HepG2 (cell line): ENCODE data around the gene EPC2. TPM values are rescaled to one million over a fixed set of nuclear protein-coding genes. Genes with fewer than 3 reads are reported as not detected.

Experiments
- ATAC-seq: fragments of 200-7000 bp; cut with Tn5 transposase; 3 replicates; pipeline ENCODE4 v1.9.1; 2020; ENCODE audit warnings: mild to moderate bottlenecking, moderate library complexity
- BruUV-seq: library from RNA; stranded (reverse); fragments of 400-500 nt; replicated peaks from 2 replicates; lab custom pipeline; 2021; lab: Mats Ljungman, UMichigan
- CTCF ChIA-PET: fragments of 300-600 bp; formaldehyde crosslinking; extraction: SDS; loops from one replicate; lab custom pipeline; 2021; ENCODE audit warnings: low total read pairs, inconsistent platforms, low intra/inter-chr PET ratio; lab: Yijun Ruan, JAX
- POLR2A ChIA-PET: fragments of 350-600 bp; sonication (Branson Sonifier 250); formaldehyde crosslinking; loops from one replicate; lab custom pipeline; 2020; ENCODE audit warnings: antibody characterized with exemption, inconsistent platforms; lab: Yijun Ruan, JAX
- DNase-seq: peaks from one replicate; pipeline ENCODE4 v3.0.0-alpha.2; 2015; ENCODE audit warnings: low spot score
- FAIRE-seq: peaks from 3 replicates; lab custom pipeline; 2011; peaks lifted over from hg19 to GRCh38; lab: Jason Lieb, UNC
- H2AFZ ChIP-seq: one replicate; pipeline ENCODE4 v1.6.1; 2011; ENCODE audit warnings: low read length, inconsistent platforms
- H3K27ac ChIP-seq: fragments of 300-600 bp; 3 replicates; pipeline ENCODE4 v1.8.0; 2011; ENCODE audit warnings: mixed run types, mild to moderate bottlenecking, mixed read lengths, low read length, inconsistent platforms; ENCODE audit not compliant: insufficient read depth; ENCODE audit errors: extremely low read length
- H3K27me3 ChIP-seq, 2 experiments: fragments of 200-600 bp in 1 of 2; 2 replicates in 1 of 2; 3 replicates in 1 of 2; pipeline versions ENCODE4 v1.6.0 to v1.8.0; 2011; ENCODE audit warnings: low read length in 2 of 2, mild to moderate bottlenecking in 2 of 2, moderate library complexity in 2 of 2, inconsistent platforms in 1 of 2; ENCODE audit not compliant: insufficient read depth in 2 of 2, control insufficient read depth in 1 of 2
- H3K36me3 ChIP-seq, 2 experiments: fragments of 200-600 bp in 1 of 2; replicated peaks in 1 of 2; 2 replicates in 1 of 2; 3 replicates in 1 of 2; pipeline versions ENCODE4 v1.5.1 to v1.8.0; 2011; ENCODE audit warnings: low read length in 2 of 2, inconsistent platforms in 1 of 2; ENCODE audit not compliant: insufficient read depth in 2 of 2, control insufficient read depth in 1 of 2
- H3K4me1 ChIP-seq: 2 replicates; pipeline ENCODE4 v1.5.1; 2012; ENCODE audit warnings: low read length, inconsistent platforms; ENCODE audit not compliant: insufficient read depth
- H3K4me2 ChIP-seq: 2 replicates; pipeline ENCODE4 v1.6.0; 2011; ENCODE audit warnings: low read depth, low read length, inconsistent platforms
- H3K4me3 ChIP-seq, 3 experiments: fragments of 200-600 bp in 1 of 3; sonication (generic), shearing (Covaris generic) in 1 of 3; replicated peaks in 1 of 3; 2 replicates each; pipeline ENCODE4 v1.5.1; 2011 to 2016; ENCODE audit warnings: low read length in 3 of 3, inconsistent platforms in 2 of 3, low read depth in 2 of 3, mild to moderate bottlenecking in 2 of 3, control low read depth in 1 of 3, mixed read lengths in 1 of 3; ENCODE audit not compliant: insufficient read depth in 1 of 3
- H3K79me2 ChIP-seq: one replicate; pipeline ENCODE4 v1.6.1; 2011; ENCODE audit warnings: low read length, inconsistent platforms; ENCODE audit not compliant: insufficient read depth
- H3K9ac ChIP-seq: 2 replicates; pipeline ENCODE4 v1.6.0; 2011; ENCODE audit warnings: mild to moderate bottlenecking, low read depth, low read length, inconsistent platforms; ENCODE audit not compliant: insufficient read depth
- H3K9me3 ChIP-seq: 2 replicates; pipeline ENCODE4 v1.5.1; 2012; ENCODE audit warnings: mild to moderate bottlenecking, low read length
- H4K20me1 ChIP-seq: 2 replicates; pipeline ENCODE4 v1.6.0; 2011; ENCODE audit warnings: inconsistent platforms, mild to moderate bottlenecking, low read length, moderate library complexity; ENCODE audit not compliant: insufficient read depth
- ATF1 ChIP-seq: IDR thresholded peaks from 2 replicates; pipeline ENCODE4 v1.6.1; 2016; ENCODE audit warnings: mild to moderate bottlenecking, control low read depth
- ATF5 ChIP-seq: sonication (generic); formaldehyde crosslinking; IDR thresholded peaks from 2 replicates; pipeline ENCODE4 v1.4.0; 2020; ENCODE audit warnings: mild to moderate bottlenecking, low read depth, missing genetic modification reagents
- CBFB ChIP-seq: sonication (generic); formaldehyde crosslinking; IDR thresholded peaks from 2 replicates; pipeline ENCODE4 v1.4.0; 2020; ENCODE audit warnings: missing genetic modification reagents
- FOXK2 ChIP-seq: fragments of 450-650 bp; IDR thresholded peaks from 2 replicates; pipeline ENCODE4 v1.6.1; 2016
- FOXP1 ChIP-seq, 2 experiments: fragments of 450-650 bp in 1 of 2; IDR thresholded peaks; 2 replicates each; pipeline ENCODE4 v1.6.1; 2017 to 2018; ENCODE audit warnings: antibody characterized with exemption in 1 of 2
- GMEB1 ChIP-seq: sonication (generic); formaldehyde crosslinking; IDR thresholded peaks from 2 replicates; pipeline ENCODE4 v1.5.1; 2020; ENCODE audit warnings: missing genetic modification reagents, mild to moderate bottlenecking, borderline replicate concordance
- HMG20B ChIP-seq: conservative IDR thresholded peaks from 2 replicates; pipeline ENCODE4 v1.6.1; 2016; ENCODE audit warnings: missing genetic modification reagents, missing compliant biosample characterization
- HMGA1 ChIP-seq: sonication (generic); formaldehyde crosslinking; conservative IDR thresholded peaks from 2 replicates; pipeline ENCODE4 v1.4.0; 2020; ENCODE audit warnings: missing genetic modification reagents
- HNRNPK ChIP-seq: fragments of 200-400 bp; formaldehyde crosslinking; IDR thresholded peaks from 2 replicates; pipeline ENCODE4 v1.6.1; 2018; ENCODE audit warnings: low read length, low read depth, moderate library complexity, mild to moderate bottlenecking; ENCODE audit not compliant: poor library complexity, severe bottlenecking
- ISX ChIP-seq: sonication (generic); formaldehyde crosslinking; conservative IDR thresholded peaks from 2 replicates; pipeline ENCODE4 v1.5.0; 2020; ENCODE audit warnings: missing genetic modification reagents
- KLF15 ChIP-seq: sonication (generic); formaldehyde crosslinking; IDR thresholded peaks from 2 replicates; pipeline ENCODE4 v1.8.1; 2023; ENCODE audit warnings: borderline replicate concordance, mild to moderate bottlenecking, inconsistent platforms, missing genetic modification reagents, mixed read lengths
- LCORL ChIP-seq, 2 experiments: fragments of 450-650 bp in 1 of 2; sonication (generic) in 1 of 2; formaldehyde crosslinking in 1 of 2; IDR thresholded peaks; 2 replicates each; pipeline versions ENCODE4 v1.5.0 to v1.6.1; 2017 to 2020; ENCODE audit warnings: antibody characterized with exemption in 1 of 2, missing genetic modification reagents in 1 of 2
- MAF1 ChIP-seq: sonication (generic); formaldehyde crosslinking; IDR thresholded peaks from 2 replicates; pipeline ENCODE4 v1.5.0; 2020; ENCODE audit warnings: missing genetic modification reagents, borderline replicate concordance
- MIER3 ChIP-seq: IDR thresholded peaks from 2 replicates; pipeline ENCODE4 v1.6.1; 2016; ENCODE audit warnings: missing compliant biosample characterization, borderline replicate concordance
- MTF2 ChIP-seq: sonication (generic); formaldehyde crosslinking; IDR thresholded peaks from 2 replicates; pipeline ENCODE4 v1.5.0; 2020; ENCODE audit warnings: missing genetic modification reagents, borderline replicate concordance
- NFKB2 ChIP-seq: sonication (generic); formaldehyde crosslinking; IDR thresholded peaks from 2 replicates; pipeline ENCODE4 v1.4.0; 2020; ENCODE audit warnings: missing genetic modification reagents, borderline replicate concordance
- NR2F1 ChIP-seq, 2 experiments: fragments of 450-650 bp in 1 of 2; formaldehyde crosslinking in 1 of 2; IDR thresholded peaks; 2 replicates each; pipeline versions ENCODE4 v1.5.0 to v1.6.1; 2016 to 2020; ENCODE audit warnings: mild to moderate bottlenecking in 1 of 2, missing compliant biosample characterization in 1 of 2, missing genetic modification reagents in 1 of 2, moderate library complexity in 1 of 2
- RARA ChIP-seq: IDR thresholded peaks from 2 replicates; pipeline ENCODE4 v1.6.1; 2016; ENCODE audit warnings: missing genetic modification reagents, missing compliant biosample characterization
- REPIN1 ChIP-seq: sonication (generic); formaldehyde crosslinking; IDR thresholded peaks from 2 replicates; pipeline ENCODE4 v1.8.0; 2022; ENCODE audit warnings: missing genetic modification reagents, low read depth, mild to moderate bottlenecking, borderline replicate concordance
- ZBTB21 ChIP-seq: sonication (generic); formaldehyde crosslinking; IDR thresholded peaks from 2 replicates; pipeline ENCODE4 v1.4.0; 2020; ENCODE audit warnings: missing genetic modification reagents
- ZNF20 ChIP-seq: sonication (generic); formaldehyde crosslinking; IDR thresholded peaks from 2 replicates; pipeline ENCODE4 v1.4.0; 2020; ENCODE audit warnings: mild to moderate bottlenecking, moderate library complexity, missing genetic modification reagents
- ZNF205 ChIP-seq: IDR thresholded peaks from 2 replicates; pipeline ENCODE4 v1.6.1; 2018; ENCODE audit warnings: missing biosample characterization, missing genetic modification reagents
- ZNF230 ChIP-seq: sonication (generic); formaldehyde crosslinking; IDR thresholded peaks from 2 replicates; pipeline ENCODE4 v1.4.0; 2020; ENCODE audit warnings: mild to moderate bottlenecking, missing genetic modification reagents
- ZNF672 ChIP-seq: sonication (generic); formaldehyde crosslinking; IDR thresholded peaks from 2 replicates; pipeline ENCODE4 v1.8.1; 2022; ENCODE audit warnings: missing genetic modification reagents
- WGBS: methylation state at CpG from one replicate; pipeline ENCODE4 v1.1.6; 2017; ENCODE audit warnings: low lambda C conversion rate; 5-methylcytosine and 5-hydroxymethylcytosine counted together
- in situ Hi-C: cut with HindIII; loops from 2 replicates; pipeline ENCODE4 v1.10.0; 2017; ENCODE audit warnings: low pct_unique_long_range_greater_than_20kb; ENCODE audit not compliant: extremely low pct_ligation_motif_present
- intact Hi-C: fragments of 100-400 bp; cut with micrococcal nuclease; formaldehyde crosslinking; loops from one replicate; pipeline ENCODE4 v1.10.0; 2022; ENCODE audit not compliant: unreplicated experiment
- polyA plus RNA-seq, 8 experiments: library from polyadenylated mRNA; depleted of rRNA in 3 of 8; stranded (reverse) in 7 of 8; unstranded in 1 of 8; fragments of >200 nt; fragmentation: Illumina TruSeq in 4 of 8; extraction: Trizol in 4 of 8; gene quantifications; 2 replicates each; pipeline versions ENCODE4 v1.2.1 to v1.2.3, GENCODE V29; 2011 to 2016; ENCODE audit warnings: low read depth in 4 of 8, missing spikeins in 1 of 8, mixed read lengths in 1 of 8; ENCODE audit not compliant: insufficient read depth in 1 of 8
- total RNA-seq, 5 experiments: library from RNA; depleted of rRNA; stranded (reverse); fragments of >200 nt; fragmentation: Illumina TruSeq; extraction: Trizol; gene quantifications; 2 replicates each; pipeline ENCODE4 v1.2.3, GENCODE V29; 2016; ENCODE audit warnings: low read depth in 1 of 5

Gene EPC2
- total and polyA plus RNA-seq, 2 of the 13 experiments (the other 11 are each of a cell fraction or from before 2014, with no cell fraction given) = 20.5 to 22.0 TPM

- peak overlapping the region; percentile 91 to 94 (median 93) for H3K4me3 ChIP-seq
- H3K27ac ChIP-seq = peak overlapping the region; percentile 57
- H3K27me3 ChIP-seq = peaks cover 0 to 6% of the 10 kb centered on the region in 2 experiments; a peak in 3 of 5 replicates
- in situ Hi-C loops (loop anchor here (25.0 kb wide), 1 partner anchor 342 kb away; no protein-coding TSS in a partner anchor), intact Hi-C loops (loop anchor here (1.0 to 10.0 kb wide), 5 partner anchors 101 to 939 kb away; partner anchors contain the start of genes ACVR2A, MBD5, MMADHC and ORC4)
- peaks cover 45% of the 10 kb centered on the region for H3K4me1 ChIP-seq
- DNase-seq = peak; percentile 82
- peak; percentile 46 for ATAC-seq
- H3K36me3 ChIP-seq = no peaks in the 10 kb centered on the region
- H4K20me1 ChIP-seq = peaks cover 29% of the 10 kb centered on the region
- FAIRE-seq = peak; percentile 83
- H2AFZ ChIP-seq = no peak overlapping the region
- WGBS = 3% methylated on average over 39 of the region's 47 CpGs
- POLR2A ChIA-PET = interaction anchor here (0.6 to 1.8 kb wide), 13 partner anchors 10 to 625 kb away, joined by 3 to 13 read pairs (median 3); partner anchors contain the start of genes MBD5 and ORC4
- peak overlapping the region; percentile 93 for H3K9ac ChIP-seq
- H3K9me3 ChIP-seq = no peaks in the 10 kb centered on the region
- H3K4me2 ChIP-seq = peak overlapping the region; percentile 73
- H3K79me2 ChIP-seq = peaks cover 53% of the 10 kb centered on the region
- no TSS peak for BruUV-seq
- CTCF ChIA-PET = no interaction called here
- no peak for TF ChIP-seq ZNF672 (CRISPR knock-in tag)
- TF ChIP-seq ISX (CRISPR knock-in tag) = no peak
- TF ChIP-seq LCORL (IDR thresholded peaks at IDR 0.05) = no peak
- TF ChIP-seq LCORL (CRISPR knock-in tag; IDR thresholded peaks at IDR 0.05) = peak; percentile 17; the same call in 1 of the 2 replicates
- no peak for TF ChIP-seq NR2F1 (CRISPR knock-in tag; IDR thresholded peaks at IDR 0.05)
- no peak for TF ChIP-seq HMGA1 (CRISPR knock-in tag)
- TF ChIP-seq ZNF205 = no peak
- TF ChIP-seq FOXK2 = no peak
- TF ChIP-seq MAF1 (CRISPR knock-in tag) = no peak
- 0 out of 2 replicates have a peak, but pooled peaks have one; percentile 12 for TF ChIP-seq CBFB (CRISPR knock-in tag)
- TF ChIP-seq KLF15 (CRISPR knock-in tag) = no peak
- TF ChIP-seq FOXP1 (IDR thresholded peaks at IDR 0.05) = no peak
- no peak for TF ChIP-seq FOXP1 (CRISPR knock-in tag; IDR thresholded peaks at IDR 0.05)
- no peak for TF ChIP-seq ATF5 (CRISPR knock-in tag)
- no peak for TF ChIP-seq NFKB2
- TF ChIP-seq MIER3 (CRISPR knock-in tag) = 0 out of 2 replicates have a peak, but pooled peaks have one; percentile 22
- TF ChIP-seq ATF1 = no peak
- TF ChIP-seq GMEB1 (CRISPR knock-in tag) = peak; percentile 74
- TF ChIP-seq ZNF20 = no peak
- TF ChIP-seq HNRNPK = no peak
- TF ChIP-seq ZNF230 = no peak
- TF ChIP-seq MTF2 (CRISPR knock-in tag) = 0 out of 2 replicates have a peak, but pooled peaks have one; percentile 57
- TF ChIP-seq HMG20B (CRISPR knock-in tag) = no peak
- no peak for TF ChIP-seq ZBTB21
- TF ChIP-seq REPIN1 (CRISPR knock-in tag) = no peak
- no peak for TF ChIP-seq RARA
These were observed 1.1 kb downstream of the EPC2 start for GRCh38 chr2:148645539-148646230.
